GM12878 (cell line): ENCODE results near the gene PDE6B. TPM values are rescaled to one million over a fixed set of nuclear protein-coding genes. Genes with fewer than 3 reads are reported as not detected.
"Not testable (repeated sequence)": the region's sequence is repeated elsewhere in the genome, so short reads cannot be mapped to it uniquely, and the experiment has no call there.

Experiments used
- ATAC-seq: fragments of 200-7000 bp; cut with Tn5 transposase; 3 replicates; pipeline ENCODE4 v1.9.1; 2020; ENCODE audit warnings: mild to moderate bottlenecking, moderate library complexity
- BruUV-seq: library from RNA; stranded (reverse); fragments of 400-500 nt; replicated peaks from 2 replicates; lab custom pipeline; 2021; lab: Mats Ljungman, UMichigan
- CTCF ChIA-PET: fragments of 300-600 bp; sonication (Branson Sonifier 250); formaldehyde crosslinking; extraction: SDS; loops from one replicate; lab custom pipeline; 2021; ENCODE audit warnings: inconsistent platforms; lab: Yijun Ruan, JAX
- POLR2A ChIA-PET: fragments of 350-600 bp; formaldehyde crosslinking; extraction: SDS; loops from one replicate; lab custom pipeline; 2021; ENCODE audit warnings: inconsistent platforms; lab: Charles Lee
- RAD21 ChIA-PET: fragments of 300-600 bp; sonication (Branson Sonifier 250); formaldehyde crosslinking; loops from one replicate; lab custom pipeline; 2023; ENCODE audit warnings: antibody characterized with exemption; ENCODE audit not compliant: unreplicated experiment; lab: Charles Lee
- SMC1A ChIA-PET: fragments of 300-600 bp; sonication (Branson Sonifier 250); formaldehyde crosslinking; loops from one replicate; lab custom pipeline; 2023; ENCODE audit not compliant: unreplicated experiment, uncharacterized antibody; lab: Charles Lee
- DNase-seq: peaks from one replicate; pipeline ENCODE4 v3.0.0-alpha.2; 2011; ENCODE audit warnings: low read depth, low spot score
- FAIRE-seq: peaks from 3 replicates; lab custom pipeline; 2011; peaks lifted over from hg19 to GRCh38; lab: Jason Lieb, UNC
- H2AFZ ChIP-seq: 2 replicates; pipeline ENCODE4 v1.6.0; 2011; ENCODE audit warnings: low read depth, low read length, control low read depth; ENCODE audit not compliant: control insufficient read depth
- H3K27ac ChIP-seq: 2 replicates; pipeline ENCODE4 v1.5.1; 2011; ENCODE audit warnings: control low read depth; ENCODE audit not compliant: control insufficient read depth, insufficient read depth
- H3K27me3 ChIP-seq, 2 experiments: replicated peaks in 1 of 2; 2 replicates each; pipeline versions ENCODE4 v1.6.0 to v1.6.1; 2011; ENCODE audit warnings: low read length in 1 of 2; ENCODE audit not compliant: control insufficient read depth in 2 of 2, insufficient read depth in 2 of 2
- H3K36me3 ChIP-seq, 2 experiments: 2 replicates each; pipeline ENCODE4 v1.5.1; 2011; ENCODE audit warnings: low read length in 1 of 2; ENCODE audit not compliant: control insufficient read depth in 2 of 2, insufficient read depth in 2 of 2
- H3K4me1 ChIP-seq: 2 replicates; pipeline ENCODE4 v1.6.1; 2011; ENCODE audit warnings: mild to moderate bottlenecking, low read length, moderate library complexity, mixed read lengths; ENCODE audit not compliant: control insufficient read depth, insufficient read depth
- H3K4me2 ChIP-seq: 2 replicates; pipeline ENCODE4 v1.6.0; 2011; ENCODE audit warnings: control low read depth; ENCODE audit not compliant: control insufficient read depth, insufficient read depth
- H3K4me3 ChIP-seq: fragments of 200-600 bp; sonication (generic); 2 replicates; pipeline ENCODE4 v1.5.1; 2016
- H3K79me2 ChIP-seq: 2 replicates; pipeline ENCODE4 v1.6.0; 2011; ENCODE audit warnings: low read length; ENCODE audit not compliant: control insufficient read depth, insufficient read depth
- H3K9ac ChIP-seq: 2 replicates; pipeline ENCODE4 v1.8.0; 2011; ENCODE audit warnings: low read length, control low read depth, mixed read lengths; ENCODE audit not compliant: control insufficient read depth, insufficient read depth
- H3K9me3 ChIP-seq: replicated peaks from 3 replicates; pipeline ENCODE4 v1.5.1; 2011; ENCODE audit warnings: mild to moderate bottlenecking, low read length; ENCODE audit not compliant: control insufficient read depth, insufficient read depth
- H4K20me1 ChIP-seq: 2 replicates; pipeline ENCODE4 v1.6.0; 2011; ENCODE audit not compliant: control insufficient read depth, insufficient read depth
- CHD1 ChIP-seq: IDR thresholded peaks from 2 replicates; pipeline ENCODE4 v1.6.1; 2012; ENCODE audit warnings: low read depth, low read length, improper control_type of control experiment
- HDAC6 ChIP-seq: fragments of 200-600 bp; sonication (generic); IDR thresholded peaks from one replicate; pipeline ENCODE4 v1.8.0; 2017; ENCODE audit warnings: antibody characterized with exemption; ENCODE audit not compliant: unreplicated experiment
- MEF2B ChIP-seq: fragments of 450-650 bp; IDR thresholded peaks from 2 replicates; pipeline ENCODE4 v1.6.1; 2018; ENCODE audit warnings: mild to moderate bottlenecking, moderate library complexity; ENCODE audit not compliant: partially characterized antibody, poor library complexity, severe bottlenecking
- RBBP5 ChIP-seq: fragments of 200-600 bp; sonication (generic); conservative IDR thresholded peaks from 2 replicates; pipeline ENCODE4 v1.6.1; 2016
- SRF ChIP-seq, 2 experiments: IDR thresholded peaks; 2 replicates each; pipeline ENCODE4 v1.6.1; 2011; ENCODE audit warnings: low read depth in 2 of 2, low read length in 2 of 2, mild to moderate bottlenecking in 1 of 2, moderate library complexity in 1 of 2
- ZNF217 ChIP-seq: fragments of 450-650 bp; IDR thresholded peaks from 2 replicates; pipeline ENCODE4 v1.6.1; 2017; ENCODE audit warnings: antibody characterized with exemption, mild to moderate bottlenecking
- ZZZ3 ChIP-seq: IDR thresholded peaks from 2 replicates; pipeline ENCODE4 v1.6.1; 2011; ENCODE audit warnings: low read depth; ENCODE audit not compliant: control insufficient read depth, insufficient read length
- WGBS: methylation state at CpG from one replicate; pipeline ENCODE4 v1.1.6; 2016; ENCODE audit warnings: low lambda C conversion rate; ENCODE audit not compliant: insufficient replicate concordance, insufficient coverage; ENCODE audit errors: missing lambda C conversion rate; 5-methylcytosine and 5-hydroxymethylcytosine counted together
- in situ Hi-C: fragments of 300-500 bp; cut with MboI; formaldehyde crosslinking; loops from 9 replicates; pipeline ENCODE4 v1.14.3; 2018; ENCODE audit warnings: mixed read lengths
- intact Hi-C: fragments of 100-400 bp; cut with micrococcal nuclease; formaldehyde crosslinking; loops from one replicate; pipeline ENCODE4 v1.14.2; 2022; ENCODE audit not compliant: unreplicated experiment
- polyA plus RNA-seq, 11 experiments: library from polyadenylated mRNA; depleted of rRNA in 4 of 11; unstranded in 6 of 11; stranded (reverse) in 5 of 11; fragments of >200 nt; fragmentation: Nextera tagmentation in 4 of 11; fragmentation: Illumina TruSeq in 1 of 11; extraction: Ambion mirVana in 4 of 11; extraction: Trizol in 1 of 11; gene quantifications; 1 replicate in 1 of 11; 2 replicates in 10 of 11; pipeline versions ENCODE4 v1.2.1 to v1.2.3, GENCODE V29; 2011 to 2016; ENCODE audit warnings: inconsistent platforms in 2 of 11, missing spikeins in 2 of 11, low read depth in 1 of 11
- total RNA-seq, 4 experiments: library from RNA; depleted of rRNA in 3 of 4; stranded (reverse); fragments of >200 nt in 3 of 4; fragmentation: Illumina TruSeq in 1 of 4; extraction: Trizol in 1 of 4; gene quantifications; 2 replicates each; pipeline versions ENCODE4 v1.2.1 to v1.2.3, GENCODE V29; 2013 to 2021
- TF ChIP-seq, protein P1 (sequence below): fragments of 450-650 bp; conservative IDR thresholded peaks from 2 replicates; pipeline ENCODE4 v1.6.1; 2017; ENCODE audit warnings: mild to moderate bottlenecking, moderate library complexity
- TF ChIP-seq, protein P2 (sequence below): fragments of 150-350 bp; IDR thresholded peaks from 2 replicates; pipeline ENCODE4 v1.6.1; 2014; ENCODE audit warnings: mild to moderate bottlenecking, low read depth, low read length

PDE6B gene
- total and polyA plus RNA-seq, 10 of the 15 experiments (the other 5 are each of a cell fraction or from before 2014, with no cell fraction given) = 2.6 to 6.4 (median 3.8) TPM

- FAIRE-seq (no peak), DNase-seq (no peak), ATAC-seq (no peak)
- H3K9ac ChIP-seq = no peak overlapping the region
- no peak overlapping the region for H3K4me3 ChIP-seq
- no peaks in the 10 kb centered on the region for H3K79me2 ChIP-seq
- ChIA-PET POLR2A (no interaction called here), RAD21 (no interaction called here), CTCF (no interaction called here), SMC1A (no interaction called here)
- no peak overlapping the region for H3K4me2 ChIP-seq
- H2AFZ ChIP-seq = no peak overlapping the region
- TF ChIP-seq CHD1 = no peak
- no peak for TF ChIP-seq ZNF217
- TF ChIP-seq, protein P1, sequence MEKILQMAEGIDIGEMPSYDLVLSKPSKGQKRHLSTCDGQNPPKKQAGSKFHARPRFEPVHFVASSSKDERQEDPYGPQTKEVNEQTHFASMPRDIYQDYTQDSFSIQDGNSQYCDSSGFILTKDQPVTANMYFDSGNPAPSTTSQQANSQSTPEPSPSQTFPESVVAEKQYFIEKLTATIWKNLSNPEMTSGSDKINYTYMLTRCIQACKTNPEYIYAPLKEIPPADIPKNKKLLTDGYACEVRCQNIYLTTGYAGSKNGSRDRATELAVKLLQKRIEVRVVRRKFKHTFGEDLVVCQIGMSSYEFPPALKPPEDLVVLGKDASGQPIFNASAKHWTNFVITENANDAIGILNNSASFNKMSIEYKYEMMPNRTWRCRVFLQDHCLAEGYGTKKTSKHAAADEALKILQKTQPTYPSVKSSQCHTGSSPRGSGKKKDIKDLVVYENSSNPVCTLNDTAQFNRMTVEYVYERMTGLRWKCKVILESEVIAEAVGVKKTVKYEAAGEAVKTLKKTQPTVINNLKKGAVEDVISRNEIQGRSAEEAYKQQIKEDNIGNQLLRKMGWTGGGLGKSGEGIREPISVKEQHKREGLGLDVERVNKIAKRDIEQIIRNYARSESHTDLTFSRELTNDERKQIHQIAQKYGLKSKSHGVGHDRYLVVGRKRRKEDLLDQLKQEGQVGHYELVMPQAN = no peak
- no peak for TF ChIP-seq RBBP5
- TF ChIP-seq MEF2B = no peak
- no peak for TF ChIP-seq SRF (IDR thresholded peaks at IDR 0.05; ENCODE audit: low read depth in 2 of 2, low read length in 2 of 2)
- TF ChIP-seq ZZZ3 = no peak
- no peak for TF ChIP-seq HDAC6
- TF ChIP-seq, protein P2, sequence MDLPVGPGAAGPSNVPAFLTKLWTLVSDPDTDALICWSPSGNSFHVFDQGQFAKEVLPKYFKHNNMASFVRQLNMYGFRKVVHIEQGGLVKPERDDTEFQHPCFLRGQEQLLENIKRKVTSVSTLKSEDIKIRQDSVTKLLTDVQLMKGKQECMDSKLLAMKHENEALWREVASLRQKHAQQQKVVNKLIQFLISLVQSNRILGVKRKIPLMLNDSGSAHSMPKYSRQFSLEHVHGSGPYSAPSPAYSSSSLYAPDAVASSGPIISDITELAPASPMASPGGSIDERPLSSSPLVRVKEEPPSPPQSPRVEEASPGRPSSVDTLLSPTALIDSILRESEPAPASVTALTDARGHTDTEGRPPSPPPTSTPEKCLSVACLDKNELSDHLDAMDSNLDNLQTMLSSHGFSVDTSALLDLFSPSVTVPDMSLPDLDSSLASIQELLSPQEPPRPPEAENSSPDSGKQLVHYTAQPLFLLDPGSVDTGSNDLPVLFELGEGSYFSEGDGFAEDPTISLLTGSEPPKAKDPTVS = no peak
- no peak overlapping the region for H3K27ac ChIP-seq
- no peaks in the 10 kb centered on the region for H3K4me1 ChIP-seq
- H4K20me1 ChIP-seq = no peaks in the 10 kb centered on the region
- H3K36me3 ChIP-seq = no peaks in the 10 kb centered on the region
- in situ Hi-C loops = no loop called here
- peaks cover 3% of the 10 kb centered on the region; the same call in 2 of the 3 replicates for H3K9me3 ChIP-seq
- intact Hi-C loops = no loop called here
- 70% methylated on average over 23 of the region's 23 CpGs for WGBS
- no TSS peak for BruUV-seq
- no peaks in the 10 kb centered on the region for H3K27me3 ChIP-seq
These were observed 9.2 kb downstream of the PDE6B start for GRCh38 chr4:634599-634985.

- H3K27ac ChIP-seq, H3K9me3 ChIP-seq, H3K4me3 ChIP-seq, H3K4me1 ChIP-seq, ATAC-seq, SMC1A ChIA-PET, in situ Hi-C loops, RAD21 ChIA-PET, H3K9ac ChIP-seq, DNase-seq, H3K27me3 ChIP-seq, H2AFZ ChIP-seq, H4K20me1 ChIP-seq, FAIRE-seq, intact Hi-C loops, H3K4me2 ChIP-seq, POLR2A ChIA-PET, CTCF ChIA-PET, H3K36me3 ChIP-seq, H3K79me2 ChIP-seq, BruUV-seq: not testable (repeated sequence)
- 83% methylated on average over 33 of the region's 46 CpGs for WGBS
These were observed 9.9 kb downstream of the PDE6B start for GRCh38 chr4:635066-635835.
